HL-60 (cell line): ENCODE data around the gene IBA57.

ENCODE experiments used
- DNase-seq, 2 experiments: peaks; one replicate each; pipeline ENCODE4 v3.0.0-alpha.2; 2010 to 2020; ENCODE audit warnings: low read depth in 1 of 2, low spot score in 1 of 2
- H3K27ac ChIP-seq: fragments of 250-450 bp; sonication (Bioruptor Pico); replicated peaks from 2 replicates; pipeline ENCODE4 v1.5.1; 2020; ENCODE audit warnings: mild to moderate bottlenecking, moderate library complexity
- H3K27me3 ChIP-seq: fragments of 250-450 bp; sonication (Bioruptor Pico); 2 replicates; pipeline ENCODE4 v1.5.1; 2021; ENCODE audit warnings: mild to moderate bottlenecking, moderate library complexity; ENCODE audit not compliant: insufficient read depth, poor library complexity, severe bottlenecking
- H3K4me3 ChIP-seq: replicated peaks from 2 replicates; pipeline ENCODE4 v1.5.1; 2011; ENCODE audit warnings: mild to moderate bottlenecking, control low read depth, low read length; ENCODE audit not compliant: insufficient read depth
- CTCF ChIP-seq: IDR thresholded peaks from one replicate; pipeline ENCODE4 v1.5.1; 2011; ENCODE audit warnings: low read length, control low read depth, inconsistent platforms; ENCODE audit not compliant: insufficient read depth
- GABPA ChIP-seq: IDR thresholded peaks from 2 replicates; pipeline ENCODE4 v1.6.1; 2012; ENCODE audit warnings: low read depth
- POLR2AphosphoS5 ChIP-seq: IDR thresholded peaks from 2 replicates; pipeline ENCODE4 v1.6.1; 2012; ENCODE audit warnings: low read depth
- REST ChIP-seq: IDR thresholded peaks from 2 replicates; pipeline ENCODE4 v1.6.1; 2012; ENCODE audit warnings: low read depth; ENCODE audit not compliant: insufficient replicate concordance
- SPI1 ChIP-seq: IDR thresholded peaks from 2 replicates; pipeline ENCODE4 v1.6.1; 2012; ENCODE audit warnings: low read depth, mild to moderate bottlenecking, borderline replicate concordance

IBA57 gene

GRCh38 chr1:228152918-228153258 lies 12.7 kb upstream of the IBA57 start:
- DNase-seq = no peak
- no peak overlapping the region for H3K27ac ChIP-seq
- H3K4me3 ChIP-seq = no peak overlapping the region
- TF ChIP-seq SPI1 (no peak), CTCF (no peak), POLR2AphosphoS5 (no peak), REST (no peak), GABPA (no peak)
- H3K27me3 ChIP-seq = no peaks in the 10 kb centered on the region

GRCh38 chr1:228154021-228154669 lies 11.5 kb upstream of the IBA57 start:
- TF ChIP-seq POLR2AphosphoS5 = no peak
- no peak for TF ChIP-seq GABPA
- no peak for TF ChIP-seq SPI1
- TF ChIP-seq CTCF = no peak
- no peak for TF ChIP-seq REST
- Histone ChIP-seq H3K4me3 (no peak overlapping the region), H3K27me3 (no peaks in the 10 kb centered on the region), H3K27ac (no peak overlapping the region)
- no peak for DNase-seq

GRCh38 chr1:228154670-228155571 lies 10.7 kb upstream of the IBA57 start:
- H3K27me3 ChIP-seq = no peaks in the 10 kb centered on the region
- no peak overlapping the region for H3K27ac ChIP-seq
- no peak for DNase-seq
- no peak overlapping the region for H3K4me3 ChIP-seq
- TF ChIP-seq POLR2AphosphoS5 = no peak
